ENCODE results near the gene ROMO1. TPM values are rescaled to one million over a fixed set of nuclear protein-coding genes. Genes with fewer than 3 reads are reported as not detected.

The ROMO1 gene
- total and polyA plus RNA-seq, 2 experiments from 2014 or later: 152 to 881 TPM

DNA sequence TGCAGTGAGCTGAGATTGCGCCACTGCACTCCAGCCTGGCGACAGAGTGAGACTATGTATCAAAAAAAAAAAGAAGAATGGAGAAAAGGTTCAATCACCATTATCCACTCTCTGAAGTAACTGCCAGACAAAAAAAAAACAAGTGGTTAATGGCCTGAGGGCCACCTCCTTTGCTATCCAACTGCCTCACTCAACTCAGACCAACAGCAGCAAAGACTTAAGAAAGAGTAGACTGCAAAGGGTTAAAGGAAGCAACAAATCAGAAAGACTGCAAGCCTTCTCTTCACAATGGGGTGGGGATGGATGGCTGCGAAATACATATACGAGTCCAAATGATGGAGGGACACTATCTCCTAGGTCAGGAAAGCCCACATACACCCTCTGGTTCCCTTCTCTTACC, 3.2 kb upstream of the ROMO1 start:
- Histone ChIP-seq H3K36me3 (ENCODE audit: insufficient read depth) (peaks cover 4% of the 10 kb centered on the region; the same call in 1 of the 2 replicates), H2AFZ (no peak overlapping the region), H3K79me2 (replicated peaks; ENCODE audit: insufficient read depth) (peaks cover 11% of the 10 kb centered on the region), H3K27me3 (ENCODE audit: insufficient read depth) (no peaks in the 10 kb centered on the region), H4K20me1 (replicated peaks; ENCODE audit: insufficient read depth) (no peaks in the 10 kb centered on the region; the same call in 1 of the 2 replicates), H3K4me1 (ENCODE audit: insufficient read depth) (peaks cover 12% of the 10 kb centered on the region), H3K27ac (ENCODE audit: low read depth) (no peak overlapping the region), H3F3A (replicated peaks; ENCODE audit: low read depth) (peaks cover 30% of the 10 kb centered on the region), H3K4me3 (no peak overlapping the region), H3K9me2 (ENCODE audit: insufficient read depth) (no peaks in the 10 kb centered on the region), H3K4me2 (no peak overlapping the region)
- Mint-ChIP-seq H3K4me3 (no peak overlapping the region), H3K36me3 (ENCODE audit: low read depth) (peaks cover 15% of the 10 kb centered on the region), H3K9me3 (no peaks in the 10 kb centered on the region), H3K4me1 (peaks cover 17% of the 10 kb centered on the region), H3K27me3 (ENCODE audit: insufficient read depth, low read depth, poor library complexity) (peaks cover 6% of the 10 kb centered on the region), H3K27ac (no peak overlapping the region)
- no peak for ATAC-seq
- no peak for DNase-seq (ENCODE audit: low spot score)
- TF ChIP-seq ZNF114 (CRISPR knock-in tag; IDR thresholded peaks at IDR 0.05) (no peak), EZH2phosphoT487 (IDR thresholded peaks at IDR 0.05; ENCODE audit: unreplicated experiment) (no peak), NANOG (IDR thresholded peaks at IDR 0.05; ENCODE audit: borderline replicate concordance) (no peak), JUNB (IDR thresholded peaks at IDR 0.05; ENCODE audit: unreplicated experiment) (no peak), POLR2AphosphoS5 (IDR thresholded peaks at IDR 0.05; ENCODE audit: low read depth) (no peak)
- TF ChIP-seq, protein P1, sequence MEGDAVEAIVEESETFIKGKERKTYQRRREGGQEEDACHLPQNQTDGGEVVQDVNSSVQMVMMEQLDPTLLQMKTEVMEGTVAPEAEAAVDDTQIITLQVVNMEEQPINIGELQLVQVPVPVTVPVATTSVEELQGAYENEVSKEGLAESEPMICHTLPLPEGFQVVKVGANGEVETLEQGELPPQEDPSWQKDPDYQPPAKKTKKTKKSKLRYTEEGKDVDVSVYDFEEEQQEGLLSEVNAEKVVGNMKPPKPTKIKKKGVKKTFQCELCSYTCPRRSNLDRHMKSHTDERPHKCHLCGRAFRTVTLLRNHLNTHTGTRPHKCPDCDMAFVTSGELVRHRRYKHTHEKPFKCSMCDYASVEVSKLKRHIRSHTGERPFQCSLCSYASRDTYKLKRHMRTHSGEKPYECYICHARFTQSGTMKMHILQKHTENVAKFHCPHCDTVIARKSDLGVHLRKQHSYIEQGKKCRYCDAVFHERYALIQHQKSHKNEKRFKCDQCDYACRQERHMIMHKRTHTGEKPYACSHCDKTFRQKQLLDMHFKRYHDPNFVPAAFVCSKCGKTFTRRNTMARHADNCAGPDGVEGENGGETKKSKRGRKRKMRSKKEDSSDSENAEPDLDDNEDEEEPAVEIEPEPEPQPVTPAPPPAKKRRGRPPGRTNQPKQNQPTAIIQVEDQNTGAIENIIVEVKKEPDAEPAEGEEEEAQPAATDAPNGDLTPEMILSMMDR (conservative IDR thresholded peaks at IDR 0.05; ENCODE audit: low read depth in 2 of 2): no peak
- TF ChIP-seq, protein P2, sequence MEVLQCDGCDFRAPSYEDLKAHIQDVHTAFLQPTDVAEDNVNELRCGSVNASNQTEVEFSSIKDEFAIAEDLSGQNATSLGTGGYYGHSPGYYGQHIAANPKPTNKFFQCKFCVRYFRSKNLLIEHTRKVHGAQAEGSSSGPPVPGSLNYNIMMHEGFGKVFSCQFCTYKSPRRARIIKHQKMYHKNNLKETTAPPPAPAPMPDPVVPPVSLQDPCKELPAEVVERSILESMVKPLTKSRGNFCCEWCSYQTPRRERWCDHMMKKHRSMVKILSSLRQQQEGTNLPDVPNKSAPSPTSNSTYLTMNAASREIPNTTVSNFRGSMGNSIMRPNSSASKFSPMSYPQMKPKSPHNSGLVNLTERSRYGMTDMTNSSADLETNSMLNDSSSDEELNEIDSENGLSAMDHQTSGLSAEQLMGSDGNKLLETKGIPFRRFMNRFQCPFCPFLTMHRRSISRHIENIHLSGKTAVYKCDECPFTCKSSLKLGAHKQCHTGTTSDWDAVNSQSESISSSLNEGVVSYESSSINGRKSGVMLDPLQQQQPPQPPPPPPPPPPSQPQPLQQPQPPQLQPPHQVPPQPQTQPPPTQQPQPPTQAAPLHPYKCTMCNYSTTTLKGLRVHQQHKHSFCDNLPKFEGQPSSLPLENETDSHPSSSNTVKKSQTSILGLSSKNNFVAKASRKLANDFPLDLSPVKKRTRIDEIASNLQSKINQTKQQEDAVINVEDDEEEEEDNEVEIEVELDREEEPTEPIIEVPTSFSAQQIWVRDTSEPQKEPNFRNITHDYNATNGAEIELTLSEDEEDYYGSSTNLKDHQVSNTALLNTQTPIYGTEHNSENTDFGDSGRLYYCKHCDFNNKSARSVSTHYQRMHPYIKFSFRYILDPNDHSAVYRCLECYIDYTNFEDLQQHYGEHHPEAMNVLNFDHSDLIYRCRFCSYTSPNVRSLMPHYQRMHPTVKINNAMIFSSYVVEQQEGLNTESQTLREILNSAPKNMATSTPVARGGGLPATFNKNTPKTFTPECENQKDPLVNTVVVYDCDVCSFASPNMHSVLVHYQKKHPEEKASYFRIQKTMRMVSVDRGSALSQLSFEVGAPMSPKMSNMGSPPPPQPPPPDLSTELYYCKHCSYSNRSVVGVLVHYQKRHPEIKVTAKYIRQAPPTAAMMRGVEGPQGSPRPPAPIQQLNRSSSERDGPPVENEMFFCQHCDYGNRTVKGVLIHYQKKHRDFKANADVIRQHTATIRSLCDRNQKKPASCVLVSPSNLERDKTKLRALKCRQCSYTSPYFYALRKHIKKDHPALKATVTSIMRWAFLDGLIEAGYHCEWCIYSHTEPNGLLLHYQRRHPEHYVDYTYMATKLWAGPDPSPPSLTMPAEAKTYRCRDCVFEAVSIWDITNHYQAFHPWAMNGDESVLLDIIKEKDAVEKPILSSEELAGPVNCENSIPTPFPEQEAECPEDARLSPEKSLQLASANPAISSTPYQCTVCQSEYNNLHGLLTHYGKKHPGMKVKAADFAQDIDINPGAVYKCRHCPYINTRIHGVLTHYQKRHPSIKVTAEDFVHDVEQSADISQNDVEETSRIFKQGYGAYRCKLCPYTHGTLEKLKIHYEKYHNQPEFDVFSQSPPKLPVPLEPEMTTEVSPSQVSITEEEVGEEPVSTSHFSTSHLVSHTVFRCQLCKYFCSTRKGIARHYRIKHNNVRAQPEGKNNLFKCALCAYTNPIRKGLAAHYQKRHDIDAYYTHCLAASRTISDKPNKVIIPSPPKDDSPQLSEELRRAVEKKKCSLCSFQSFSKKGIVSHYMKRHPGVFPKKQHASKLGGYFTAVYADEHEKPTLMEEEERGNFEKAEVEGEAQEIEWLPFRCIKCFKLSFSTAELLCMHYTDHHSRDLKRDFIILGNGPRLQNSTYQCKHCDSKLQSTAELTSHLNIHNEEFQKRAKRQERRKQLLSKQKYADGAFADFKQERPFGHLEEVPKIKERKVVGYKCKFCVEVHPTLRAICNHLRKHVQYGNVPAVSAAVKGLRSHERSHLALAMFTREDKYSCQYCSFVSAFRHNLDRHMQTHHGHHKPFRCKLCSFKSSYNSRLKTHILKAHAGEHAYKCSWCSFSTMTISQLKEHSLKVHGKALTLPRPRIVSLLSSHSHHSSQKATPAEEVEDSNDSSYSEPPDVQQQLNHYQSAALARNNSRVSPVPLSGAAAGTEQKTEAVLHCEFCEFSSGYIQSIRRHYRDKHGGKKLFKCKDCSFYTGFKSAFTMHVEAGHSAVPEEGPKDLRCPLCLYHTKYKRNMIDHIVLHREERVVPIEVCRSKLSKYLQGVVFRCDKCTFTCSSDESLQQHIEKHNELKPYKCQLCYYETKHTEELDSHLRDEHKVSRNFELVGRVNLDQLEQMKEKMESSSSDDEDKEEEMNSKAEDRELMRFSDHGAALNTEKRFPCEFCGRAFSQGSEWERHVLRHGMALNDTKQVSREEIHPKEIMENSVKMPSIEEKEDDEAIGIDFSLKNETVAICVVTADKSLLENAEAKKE (CRISPR knock-in tag; IDR thresholded peaks at IDR 0.05): no peak
- TF ChIP-seq, protein P3, sequence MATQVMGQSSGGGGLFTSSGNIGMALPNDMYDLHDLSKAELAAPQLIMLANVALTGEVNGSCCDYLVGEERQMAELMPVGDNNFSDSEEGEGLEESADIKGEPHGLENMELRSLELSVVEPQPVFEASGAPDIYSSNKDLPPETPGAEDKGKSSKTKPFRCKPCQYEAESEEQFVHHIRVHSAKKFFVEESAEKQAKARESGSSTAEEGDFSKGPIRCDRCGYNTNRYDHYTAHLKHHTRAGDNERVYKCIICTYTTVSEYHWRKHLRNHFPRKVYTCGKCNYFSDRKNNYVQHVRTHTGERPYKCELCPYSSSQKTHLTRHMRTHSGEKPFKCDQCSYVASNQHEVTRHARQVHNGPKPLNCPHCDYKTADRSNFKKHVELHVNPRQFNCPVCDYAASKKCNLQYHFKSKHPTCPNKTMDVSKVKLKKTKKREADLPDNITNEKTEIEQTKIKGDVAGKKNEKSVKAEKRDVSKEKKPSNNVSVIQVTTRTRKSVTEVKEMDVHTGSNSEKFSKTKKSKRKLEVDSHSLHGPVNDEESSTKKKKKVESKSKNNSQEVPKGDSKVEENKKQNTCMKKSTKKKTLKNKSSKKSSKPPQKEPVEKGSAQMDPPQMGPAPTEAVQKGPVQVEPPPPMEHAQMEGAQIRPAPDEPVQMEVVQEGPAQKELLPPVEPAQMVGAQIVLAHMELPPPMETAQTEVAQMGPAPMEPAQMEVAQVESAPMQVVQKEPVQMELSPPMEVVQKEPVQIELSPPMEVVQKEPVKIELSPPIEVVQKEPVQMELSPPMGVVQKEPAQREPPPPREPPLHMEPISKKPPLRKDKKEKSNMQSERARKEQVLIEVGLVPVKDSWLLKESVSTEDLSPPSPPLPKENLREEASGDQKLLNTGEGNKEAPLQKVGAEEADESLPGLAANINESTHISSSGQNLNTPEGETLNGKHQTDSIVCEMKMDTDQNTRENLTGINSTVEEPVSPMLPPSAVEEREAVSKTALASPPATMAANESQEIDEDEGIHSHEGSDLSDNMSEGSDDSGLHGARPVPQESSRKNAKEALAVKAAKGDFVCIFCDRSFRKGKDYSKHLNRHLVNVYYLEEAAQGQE (IDR thresholded peaks at IDR 0.05; ENCODE audit: unreplicated experiment): no peak

Data from GM23338 (cell line).